Cerebellar nuclear complex (tissue), 1 donor: ENCODE results near the gene BABAM2.
"Not testable (repeated sequence)": the region's sequence is repeated elsewhere in the genome, so short reads cannot be mapped to it uniquely, and the experiment has no call there.

Source experiments
- DNase-seq, 2 experiments: peaks; one replicate each; lab custom pipeline; 2025; lab: John Stamatoyannopoulos, UW

The BABAM2 gene

DNA sequence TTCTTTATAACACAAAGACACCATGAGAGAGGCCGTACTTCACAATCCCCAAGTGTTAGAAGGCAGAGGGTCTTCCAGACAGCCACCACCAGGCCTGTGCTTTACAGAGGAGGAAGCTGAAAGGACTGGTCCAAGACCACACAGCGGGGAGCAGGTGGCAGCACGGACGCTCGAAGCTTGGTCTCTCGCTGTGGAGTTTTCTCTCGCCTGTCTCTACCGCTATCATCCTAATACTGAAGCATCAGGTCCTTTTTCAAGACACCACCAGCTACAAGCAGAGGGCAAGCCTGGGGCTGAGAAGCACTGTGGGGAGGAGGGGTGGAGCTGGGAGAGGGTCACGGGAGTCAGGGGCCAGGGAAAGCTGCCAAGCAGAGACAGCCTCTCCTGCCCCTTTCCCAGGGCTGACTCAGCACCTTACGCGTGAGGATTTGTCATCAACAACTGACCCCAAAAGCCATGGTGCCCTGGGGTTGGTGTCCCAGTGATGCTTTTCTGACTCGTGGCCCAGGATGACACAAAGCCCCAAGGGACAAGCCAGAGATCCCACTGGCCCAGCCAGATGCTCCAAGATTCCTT lies 470.3 kb downstream of the BABAM2 start:
- no peak for DNase-seq

- DNase-seq: no peak
Measured at GRCh38 chr2:28361991-28362710, 471.6 kb downstream of the BABAM2 start.

GRCh38 chr2:28362991-28363521 lies 472.5 kb downstream of the BABAM2 start:
- DNase-seq: no peak

GRCh38 chr2:28363686-28364280 lies 473.3 kb downstream of the BABAM2 start:
- no peak for DNase-seq

DNA sequence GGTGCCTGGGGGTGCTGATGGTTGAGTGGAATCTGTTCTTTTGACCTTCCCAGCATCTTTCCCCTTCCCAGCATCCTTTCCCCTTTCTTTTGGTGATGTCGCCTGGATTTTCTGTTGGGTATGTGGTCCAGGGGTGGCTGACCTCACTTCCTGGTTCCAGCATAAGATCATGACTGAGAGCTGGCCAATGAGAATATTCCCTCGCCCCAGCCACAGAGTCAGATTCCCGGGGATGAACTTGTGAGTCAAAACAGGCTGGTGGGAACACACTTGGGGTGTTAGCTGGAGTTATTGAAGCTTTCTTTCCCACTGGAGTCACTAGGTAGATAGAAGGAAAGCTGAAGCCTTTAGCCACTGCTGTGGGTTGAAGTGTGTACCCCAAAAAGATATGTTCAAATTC lies 474.1 kb downstream of the BABAM2 start:
- DNase-seq: no peak

DNA sequence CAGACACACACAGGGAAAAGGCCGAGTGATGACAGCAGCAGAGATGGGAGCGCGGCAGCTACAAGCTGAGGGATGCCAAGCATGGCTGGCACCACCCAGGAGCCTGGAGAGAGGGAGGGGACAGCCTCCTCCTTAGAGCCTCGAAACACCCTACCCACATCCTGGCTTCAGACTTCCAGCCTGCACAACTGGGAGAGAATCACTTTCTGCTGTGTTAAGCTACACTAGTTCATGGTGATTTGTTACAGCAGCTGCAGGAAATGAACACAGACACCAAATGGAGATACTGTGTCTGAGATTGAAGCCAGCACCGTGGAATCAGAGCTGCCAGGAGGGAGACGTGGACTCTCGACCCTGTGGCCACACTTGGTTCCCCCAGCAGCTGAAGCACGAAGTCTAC lies 474.6 kb downstream of the BABAM2 start:
- no peak for DNase-seq

GRCh38 chr2:28366149-28366495 lies 475.6 kb downstream of the BABAM2 start:
- no peak for DNase-seq

DNA sequence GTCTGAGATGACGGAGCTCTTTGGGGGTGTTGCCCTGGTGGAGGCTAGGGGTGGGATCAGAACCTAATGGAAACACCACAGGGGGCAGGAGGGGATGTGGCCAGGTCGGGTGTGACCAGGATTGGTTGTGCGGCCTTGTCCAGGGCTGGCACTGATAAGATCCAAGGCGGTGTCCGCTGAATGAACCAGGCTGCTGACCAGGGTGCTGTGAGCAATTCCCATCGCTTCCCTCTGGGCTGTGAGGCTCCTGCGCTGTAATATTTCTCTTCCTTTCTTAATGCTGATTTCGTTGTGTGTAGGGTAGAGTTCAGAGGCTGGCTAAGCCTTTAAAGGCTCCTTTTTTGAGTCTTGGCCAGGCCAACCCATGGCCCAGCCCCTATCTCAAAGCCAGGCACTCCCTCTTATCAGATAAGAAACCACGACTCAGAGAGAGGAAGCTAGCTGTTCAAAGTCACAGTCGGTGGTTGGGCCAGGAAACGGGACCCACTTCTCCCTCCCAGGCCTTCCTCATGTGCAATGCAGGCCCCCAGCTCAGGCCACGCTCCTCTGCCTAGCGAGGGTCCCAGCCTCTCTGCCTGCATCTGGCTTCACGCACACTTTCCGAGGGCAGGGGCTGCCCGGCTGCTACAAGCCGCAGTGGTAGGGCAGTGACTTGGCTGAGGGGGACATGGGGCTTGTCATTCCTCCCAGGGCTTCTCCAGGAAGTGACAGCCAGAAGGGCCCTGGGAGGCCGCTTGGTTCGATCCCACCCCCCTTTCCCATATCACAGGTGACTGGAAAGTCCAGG lies 476.2 kb downstream of the BABAM2 start:
- DNase-seq: no peak

GRCh38 chr2:28367667-28368356 lies 477.3 kb downstream of the BABAM2 start:
- DNase-seq: no peak

- DNase-seq: no peak
Measured at GRCh38 chr2:28368357-28368798, 477.8 kb downstream of the BABAM2 start.

DNA sequence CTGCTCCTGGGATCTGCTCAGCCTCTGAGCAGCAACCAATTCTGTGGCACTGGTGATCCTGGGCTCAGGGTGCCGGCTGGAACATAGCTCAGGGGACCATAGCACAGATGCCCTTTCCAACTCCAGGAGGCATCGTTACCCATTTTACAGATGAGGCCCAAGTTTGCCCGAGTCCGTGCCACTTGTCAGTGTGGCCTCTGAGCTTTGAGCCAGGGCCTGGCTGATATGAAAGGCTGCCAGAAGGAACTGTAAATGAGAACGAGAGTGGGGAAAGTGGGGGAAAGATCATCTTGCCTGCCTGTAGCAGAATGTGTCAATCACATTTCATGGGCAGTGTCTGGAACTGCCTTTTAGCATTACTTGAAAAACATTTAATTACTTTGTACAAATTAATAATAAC lies 478.8 kb downstream of the BABAM2 start:
- DNase-seq: no peak

DNA sequence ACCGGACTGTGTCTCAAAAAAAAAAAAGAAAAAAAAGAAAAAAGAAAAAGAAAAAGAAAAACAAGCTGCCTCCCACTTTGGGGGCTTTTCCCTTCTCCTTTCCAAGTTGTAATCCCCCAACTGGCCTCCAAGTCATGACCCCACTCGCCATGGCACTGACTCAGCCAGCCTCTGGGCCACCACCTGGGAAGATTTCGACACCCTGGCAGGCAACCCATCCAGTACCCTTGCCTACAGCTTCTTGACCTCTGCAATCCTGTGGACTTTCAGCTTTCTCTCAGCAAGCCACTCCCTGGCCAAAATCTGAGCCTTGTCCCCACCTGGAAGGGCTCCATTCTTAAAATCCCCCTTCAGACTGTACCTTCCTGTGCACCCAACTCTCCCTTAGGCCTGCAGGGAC lies 479.8 kb downstream of the BABAM2 start:
- DNase-seq: no peak

DNA sequence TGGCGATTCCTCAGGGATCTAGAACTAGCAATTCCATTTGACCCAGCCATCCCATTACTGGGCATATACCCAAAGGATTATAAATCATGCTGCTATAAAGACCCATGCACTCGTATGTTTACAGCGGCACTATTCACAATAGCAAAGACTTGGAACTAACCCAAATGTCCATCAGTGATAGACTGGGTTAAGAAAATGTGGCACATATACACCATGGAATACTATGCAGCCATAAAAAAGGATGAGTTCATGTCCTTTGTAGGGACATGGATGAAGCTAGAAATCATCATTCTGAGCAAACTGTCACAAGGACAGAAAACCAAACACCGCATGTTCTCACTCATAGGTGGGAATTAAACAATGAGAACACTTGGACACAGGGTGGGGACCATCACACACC lies 481.2 kb downstream of the BABAM2 start:
- not testable (repeated sequence) for DNase-seq

- no peak for DNase-seq
Measured at GRCh38 chr2:28373854-28374253, 483.3 kb downstream of the BABAM2 start.

DNA sequence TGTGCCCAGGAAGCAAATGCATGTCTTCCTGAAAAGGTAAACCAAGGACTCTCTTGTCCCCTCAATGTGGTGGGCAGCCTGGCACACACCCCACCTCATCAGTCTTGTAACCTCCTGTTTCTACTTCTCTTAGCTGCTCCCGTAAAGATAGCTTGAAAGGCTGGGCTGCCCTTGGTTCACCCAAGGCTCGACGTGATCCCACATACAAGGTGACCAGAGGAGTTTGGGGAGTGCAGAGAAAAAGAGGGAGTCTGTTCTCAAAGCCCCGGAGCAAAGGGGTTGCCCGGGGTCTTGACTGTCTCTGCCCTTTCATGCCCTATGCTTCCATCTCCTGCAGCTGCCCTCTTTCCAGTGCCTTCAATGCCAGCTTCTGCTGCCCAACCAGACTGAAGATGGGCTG lies 483.8 kb downstream of the BABAM2 start:
- DNase-seq: no peak

DNA sequence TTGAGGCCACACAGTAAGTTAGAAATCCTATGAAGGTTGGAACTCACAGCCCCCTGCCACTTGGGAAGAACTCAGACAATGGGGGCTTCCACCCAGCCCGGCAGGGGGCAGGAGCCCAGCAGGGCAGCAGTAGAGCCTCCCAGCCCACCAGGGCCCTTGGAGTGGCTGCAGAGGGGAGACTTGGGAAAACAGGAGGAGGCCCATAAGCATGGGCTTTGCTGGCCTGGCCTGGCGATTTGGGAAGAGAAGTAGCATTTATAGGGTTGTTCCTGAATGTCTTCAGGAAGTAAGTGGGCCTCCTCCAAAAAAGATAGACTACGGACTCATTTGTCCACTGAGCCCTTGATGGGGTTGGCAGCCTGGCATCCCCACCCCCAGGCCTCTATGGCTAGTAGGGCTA lies 484.7 kb downstream of the BABAM2 start:
- DNase-seq: no peak

GRCh38 chr2:28375742-28376631 lies 485.5 kb downstream of the BABAM2 start:
- DNase-seq: no peak

DNA sequence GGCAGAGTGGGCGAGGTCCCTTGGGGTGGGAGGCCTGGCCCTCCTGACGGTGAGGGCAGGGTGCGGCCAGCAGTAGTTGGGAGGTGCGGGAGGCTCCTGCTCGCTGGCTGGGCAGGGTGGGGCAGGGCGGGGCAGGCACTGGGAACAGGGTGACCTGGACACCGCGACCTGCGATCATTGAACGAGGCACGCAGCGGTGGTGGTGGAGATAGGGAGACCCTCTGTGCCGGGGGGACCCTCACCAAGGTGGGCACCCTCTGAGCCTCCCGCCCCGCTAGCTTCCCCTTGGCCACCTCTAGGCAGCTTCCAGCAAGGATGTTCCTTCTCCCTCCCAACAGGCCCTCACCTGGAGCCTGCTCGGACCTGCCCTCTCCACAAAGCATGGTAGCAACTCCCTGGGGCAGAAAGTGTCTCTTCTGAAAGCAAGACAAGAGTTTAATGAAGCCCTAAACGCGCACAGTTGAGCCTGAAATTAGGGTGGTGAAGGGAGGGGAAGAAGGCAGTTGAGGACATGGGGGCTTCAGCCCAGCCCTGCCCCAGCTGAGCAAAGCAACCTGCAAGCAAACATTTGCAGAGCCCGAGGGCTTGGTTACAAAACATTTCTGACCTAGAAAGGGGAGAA lies 486.8 kb downstream of the BABAM2 start:
- DNase-seq: no peak

DNA sequence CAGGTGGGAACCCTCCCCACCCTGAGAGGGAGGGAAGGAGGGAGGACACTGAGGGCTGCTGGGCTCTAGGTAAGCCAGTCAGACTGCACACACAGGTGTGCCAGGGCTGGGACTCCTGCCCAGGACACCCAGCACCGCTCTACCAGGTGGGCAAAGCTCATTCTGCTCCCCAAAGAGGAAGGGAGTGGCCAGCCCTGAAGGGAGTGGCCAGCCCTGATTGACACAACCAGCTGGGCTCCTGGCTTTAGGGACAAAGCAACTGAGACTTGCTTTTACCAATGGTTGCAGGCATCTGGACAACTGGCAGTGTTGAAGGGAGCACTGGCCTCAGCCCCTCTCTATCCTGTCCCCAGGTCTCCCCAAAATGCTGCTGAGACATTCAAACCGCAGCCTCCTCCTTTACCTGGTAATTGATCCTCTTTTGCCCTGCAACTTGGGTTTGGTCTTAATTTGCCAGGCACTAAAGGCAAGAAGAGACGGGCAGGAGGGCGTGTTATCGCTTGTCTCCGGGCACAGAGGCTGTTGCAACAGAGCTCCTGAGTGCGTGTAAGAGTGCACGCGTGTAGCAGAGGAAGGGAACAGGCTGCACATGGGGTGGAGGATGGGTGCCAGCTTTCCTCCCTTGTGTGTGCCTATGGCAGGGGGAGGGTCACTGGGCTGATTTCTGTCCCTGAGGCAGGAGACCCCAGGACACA lies 487.6 kb downstream of the BABAM2 start:
- no peak for DNase-seq
